CD4-positive, alpha-beta T cell treated with Interleukin-17A for 1 hour (primary cell): ENCODE results near the gene ADCK2.
"Not testable (repeated sequence)": the region's sequence is repeated elsewhere in the genome, so short reads cannot be mapped to it uniquely, and the experiment has no call there.

Experiments
- DNase-seq: peaks from one replicate; pipeline ENCODE4 v3.0.0-alpha.2; 2020

The ADCK2 gene

GRCh38 chr7:140674899-140675701 is 2.4 kb downstream of the ADCK2 start:
- DNase-seq: no peak

GRCh38 chr7:140675726-140676125 is 3.0 kb downstream of the ADCK2 start:
- no peak for DNase-seq

- no peak for DNase-seq
Observed at GRCh38 chr7:140676306-140676705, 3.6 kb downstream of the ADCK2 start.

- not testable (repeated sequence) for DNase-seq
Observed at GRCh38 chr7:140676956-140677355, 4.2 kb downstream of the ADCK2 start.

- DNase-seq: no peak
Observed at GRCh38 chr7:140677496-140677895, 4.8 kb downstream of the ADCK2 start.

GRCh38 chr7:140678081-140678815 is 5.5 kb downstream of the ADCK2 start:
- no peak for DNase-seq

- no peak for DNase-seq
Observed at GRCh38 chr7:140678816-140679130, 6.0 kb downstream of the ADCK2 start.

- no peak for DNase-seq
Observed at GRCh38 chr7:140679186-140679585, 6.4 kb downstream of the ADCK2 start.

- DNase-seq: no peak
Observed at GRCh38 chr7:140680886-140681285, 8.1 kb downstream of the ADCK2 start.

- DNase-seq: no peak
Observed at GRCh38 chr7:140681766-140682165, 9.0 kb downstream of the ADCK2 start.

- no peak for DNase-seq
Observed at GRCh38 chr7:140683657-140684056, 10.9 kb downstream of the ADCK2 start.

GRCh38 chr7:140684066-140684950 is 11.6 kb downstream of the ADCK2 start:
- DNase-seq: no peak

GRCh38 chr7:140685407-140686087 is 12.8 kb downstream of the ADCK2 start:
- no peak for DNase-seq

GRCh38 chr7:140686921-140687320 is 14.2 kb downstream of the ADCK2 start:
- DNase-seq: no peak

- DNase-seq: no peak
Observed at GRCh38 chr7:140688341-140688740, 15.6 kb downstream of the ADCK2 start.

GRCh38 chr7:140689199-140690152 is 16.7 kb downstream of the ADCK2 start:
- no peak for DNase-seq

GRCh38 chr7:140691376-140692045 is 18.8 kb downstream of the ADCK2 start:
- DNase-seq: no peak

- DNase-seq: not testable (repeated sequence)
Observed at GRCh38 chr7:140693849-140694248, 21.1 kb downstream of the ADCK2 start.

GRCh38 chr7:140694592-140694991 is 21.8 kb downstream of the ADCK2 start:
- no peak for DNase-seq

- DNase-seq: no peak
Observed at GRCh38 chr7:140695381-140695780, 22.6 kb downstream of the ADCK2 start.
